ENCODE data around the gene HSPA5.

- TF ChIP-seq CTCF (IDR thresholded peaks at IDR 0.05; ENCODE audit: low read depth, low read length, poor library complexity, severe bottlenecking) (no peak), EZH2phosphoT487 (IDR thresholded peaks at IDR 0.05; ENCODE audit: borderline replicate concordance, low read length) (no peak)
Observed at GRCh38 chr9:125241000-125241862, at the start of gene HSPA5.

All from DOHH2 (cell line).